GM21619 (cell line): ENCODE results near the gene SHROOM2.
"Not testable (repeated sequence)": the region's sequence is repeated elsewhere in the genome, so short reads cannot be mapped to it uniquely, and the experiment has no call there.

ENCODE experiments used
- ATAC-seq: cut with Tn5 transposase; IDR thresholded peaks from one replicate; pipeline ENCODE4 v1.9.1; 2021; ENCODE audit not compliant: unreplicated experiment

The SHROOM2 gene

GRCh38 chrX:9785944-9786797, at the start of gene SHROOM2:
TSS of gene SHROOM2 (plus strand) at chrX:9786429. CDS start at chrX:9786546, 117 bp downstream.
- ATAC-seq, result no peak

DNA sequence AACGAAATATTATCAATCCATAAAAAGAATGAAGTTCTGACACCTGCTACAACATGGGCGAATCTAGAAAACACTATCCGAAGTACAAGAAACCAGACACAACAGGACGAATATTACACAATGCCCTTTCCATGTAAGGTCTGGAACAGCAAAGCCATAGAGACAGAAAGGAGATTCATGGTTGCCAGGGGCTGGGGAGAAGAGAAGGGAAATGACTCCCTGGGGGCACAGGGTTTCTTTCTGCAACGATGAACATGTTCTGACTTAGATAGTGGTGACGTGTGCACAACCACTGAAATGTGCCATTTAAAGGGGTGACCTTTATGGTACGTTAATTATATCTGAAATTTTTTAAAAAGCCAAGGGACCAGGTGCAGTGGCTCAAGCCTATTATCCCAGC, 48.9 kb upstream of the SHROOM2 start:
- no peak for ATAC-seq

- no peak for ATAC-seq
Observed at GRCh38 chrX:9738151-9738550, 48.1 kb upstream of the SHROOM2 start.

GRCh38 chrX:9739130-9739529, 47.1 kb upstream of the SHROOM2 start:
- ATAC-seq, result no peak

DNA sequence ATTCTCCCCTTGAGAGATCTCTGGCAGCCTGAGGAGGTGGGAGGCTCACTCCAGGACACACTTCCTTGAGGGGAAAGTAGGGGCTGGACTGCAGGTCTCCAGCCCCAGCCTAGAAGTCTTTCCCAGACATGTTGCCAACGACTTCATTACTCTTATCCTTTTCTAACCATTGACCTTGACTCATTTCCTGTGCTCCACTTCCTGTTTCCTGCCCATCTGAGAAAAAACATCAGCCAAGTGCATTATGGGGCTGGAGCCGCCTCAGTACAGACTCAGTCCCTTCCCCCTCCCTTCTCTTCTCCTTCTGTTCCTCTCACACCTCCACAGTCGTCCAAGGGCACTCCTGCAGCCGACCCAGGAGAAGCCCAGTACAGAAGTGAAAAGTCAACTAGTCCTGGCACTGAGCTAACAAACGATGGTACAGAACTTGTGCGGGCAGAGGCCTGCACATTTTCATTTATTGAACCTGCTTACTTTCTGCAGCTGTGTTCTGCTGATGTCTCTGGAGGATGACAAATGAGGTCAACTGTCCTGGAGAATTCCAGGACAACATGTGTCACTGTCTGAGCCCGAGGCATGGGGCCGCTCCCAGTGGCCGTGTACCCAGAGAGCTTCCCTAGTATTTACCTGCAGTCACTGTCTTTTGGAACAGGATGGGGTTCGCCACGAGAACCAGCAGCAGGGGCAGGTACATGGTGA, 40.7 kb upstream of the SHROOM2 start:
- no peak for ATAC-seq

DNA sequence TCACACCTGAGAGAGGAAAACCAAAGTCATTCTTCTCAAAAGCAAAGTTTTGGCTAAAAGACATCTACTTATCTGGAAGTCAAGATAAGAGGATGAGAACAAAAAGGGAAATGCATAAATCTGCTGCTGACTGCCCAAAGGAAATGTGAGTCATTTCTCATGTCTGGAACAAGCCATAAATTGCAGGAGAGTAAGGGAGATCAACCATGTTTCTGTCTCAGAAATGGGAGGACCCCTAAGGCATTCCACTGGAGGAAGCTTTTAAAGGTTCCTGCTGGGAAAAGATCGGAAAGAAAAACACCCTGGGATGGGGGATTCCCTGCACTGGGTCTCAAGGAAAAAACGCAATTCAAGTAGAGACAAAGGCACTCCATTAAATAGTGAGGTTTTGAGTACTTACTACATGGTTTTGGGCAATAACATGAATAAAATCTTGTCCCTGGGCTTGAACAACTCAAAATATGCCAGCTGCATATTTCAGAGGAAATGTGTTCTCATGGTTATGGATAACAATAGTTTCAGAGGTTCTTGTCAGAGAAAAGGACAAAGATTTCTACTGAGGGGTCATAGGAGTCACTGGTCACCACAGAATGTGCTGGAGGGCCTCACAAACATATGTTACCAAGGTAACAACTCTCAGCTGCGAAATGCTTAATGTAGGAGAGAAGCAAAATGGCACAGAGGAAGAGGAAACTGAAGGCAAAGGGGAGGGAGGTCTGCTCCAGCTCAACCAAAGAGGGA, 39.9 kb upstream of the SHROOM2 start:
- ATAC-seq, result no peak

- no peak for ATAC-seq
Observed at GRCh38 chrX:9747644-9748043, 38.6 kb upstream of the SHROOM2 start.

GRCh38 chrX:9749146-9749692, 37.0 kb upstream of the SHROOM2 start:
- ATAC-seq, result no peak

- no peak for ATAC-seq
Observed at GRCh38 chrX:9757366-9757765, 28.9 kb upstream of the SHROOM2 start.

DNA sequence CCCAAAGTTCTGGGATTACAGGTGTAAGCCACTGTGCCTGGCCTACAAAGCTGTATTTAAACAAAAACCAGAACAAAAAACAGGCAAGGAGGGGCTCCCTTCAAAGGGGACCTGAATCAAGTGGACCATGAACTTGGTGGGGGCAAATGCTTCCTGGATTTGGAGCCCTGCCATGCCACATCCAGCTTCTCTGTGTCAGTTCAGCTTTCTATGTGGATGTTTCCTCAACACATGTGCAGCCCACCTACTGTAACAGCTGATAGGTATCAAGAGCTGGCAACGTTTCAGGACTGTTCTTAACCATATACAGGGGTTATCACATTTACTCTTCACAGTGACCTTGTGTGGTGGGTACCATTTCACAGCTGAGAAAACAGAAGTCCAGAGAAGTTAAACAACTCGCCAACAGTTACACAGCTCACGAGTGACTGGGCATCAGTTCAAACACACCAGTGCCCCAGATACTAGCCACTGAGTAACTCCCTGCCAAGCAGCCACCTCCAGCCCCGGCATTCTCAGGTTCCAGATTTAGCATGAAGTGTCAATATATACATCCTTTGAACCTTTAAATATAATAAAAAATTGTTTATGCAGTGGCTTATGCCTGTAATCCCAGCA, 28.1 kb upstream of the SHROOM2 start:
- no peak for ATAC-seq

DNA sequence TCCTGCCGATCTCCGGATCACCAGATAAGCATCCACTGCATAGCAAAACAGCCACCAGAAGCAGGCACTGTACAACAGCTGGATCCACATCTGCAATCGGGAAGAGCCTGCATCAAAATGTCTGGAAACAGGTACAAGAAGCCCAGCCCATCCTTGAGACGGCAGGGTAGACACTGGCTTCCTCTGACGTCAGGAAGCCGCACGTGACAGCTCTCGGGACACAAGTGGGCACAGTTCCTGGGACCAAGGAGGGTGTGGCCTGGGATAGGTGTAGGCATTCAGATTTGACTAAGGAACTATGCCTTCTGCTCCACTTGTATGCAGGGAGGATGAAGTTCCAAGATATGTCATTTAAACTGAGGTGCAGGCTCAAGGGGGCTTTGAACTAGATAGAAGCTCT, 26.9 kb upstream of the SHROOM2 start:
- ATAC-seq, result no peak

DNA sequence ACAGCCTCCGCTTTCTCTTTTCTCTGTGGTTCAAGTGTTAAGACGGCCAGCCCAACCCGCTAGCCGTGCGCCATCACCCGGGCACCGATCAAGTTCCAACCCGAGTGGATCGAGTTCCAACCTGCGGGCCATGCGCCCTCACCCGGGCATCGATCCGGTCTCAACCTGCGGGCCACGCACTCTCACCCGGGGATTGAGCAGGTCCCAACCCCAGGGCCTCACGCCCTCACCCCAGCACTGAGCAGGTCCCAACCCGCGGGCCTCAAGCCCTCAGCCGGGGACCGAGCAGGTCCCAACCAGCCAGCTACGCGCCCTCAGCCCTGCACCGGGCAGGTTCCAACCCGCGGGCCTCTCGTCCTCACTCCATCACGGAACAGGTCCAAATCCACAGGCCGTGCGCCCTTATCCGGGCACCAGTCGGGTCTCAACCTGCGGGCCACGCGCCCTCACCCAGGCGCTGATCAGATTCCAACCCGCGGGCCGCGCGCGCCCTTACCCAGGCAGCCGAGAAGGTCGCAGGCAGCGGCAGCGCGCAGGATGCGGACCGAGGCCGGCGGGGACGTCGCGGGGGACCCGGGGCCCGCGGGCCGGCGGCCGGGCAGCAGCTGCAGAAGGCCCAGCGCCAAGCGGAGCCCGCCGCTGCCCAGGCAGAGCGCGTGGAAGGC, 21.0 kb upstream of the SHROOM2 start:
- ATAC-seq, result no peak

DNA sequence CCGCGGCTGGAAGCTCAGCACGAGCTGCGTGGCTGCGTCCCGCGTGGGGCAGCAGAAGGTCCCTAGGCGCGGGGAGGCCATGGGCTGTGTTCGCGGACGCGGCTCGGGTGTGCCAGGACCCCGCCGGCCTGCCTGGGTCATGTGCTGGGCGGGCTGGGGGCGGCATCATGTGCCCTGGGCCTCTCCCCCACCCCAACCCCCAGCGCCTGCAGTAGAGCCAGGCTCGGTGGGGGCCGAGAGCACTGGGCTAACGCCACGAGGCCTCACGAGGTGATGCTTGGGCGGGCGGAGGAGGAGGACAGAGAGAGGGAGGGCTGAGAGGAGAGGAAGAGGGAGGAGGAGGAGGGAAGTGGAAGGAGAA, 20.5 kb upstream of the SHROOM2 start, which contains the start of gene GPR143:
Gene GPR143 (minus strand): TSS at position 111 of the 361 bp plus-strand sequence. CDS start 30 bp downstream, at position 81.
- no peak for ATAC-seq

GRCh38 chrX:9767375-9767774, 18.9 kb upstream of the SHROOM2 start:
- ATAC-seq, result no peak

- ATAC-seq, result not testable (repeated sequence)
Observed at GRCh38 chrX:9768321-9768839, 17.8 kb upstream of the SHROOM2 start.

DNA sequence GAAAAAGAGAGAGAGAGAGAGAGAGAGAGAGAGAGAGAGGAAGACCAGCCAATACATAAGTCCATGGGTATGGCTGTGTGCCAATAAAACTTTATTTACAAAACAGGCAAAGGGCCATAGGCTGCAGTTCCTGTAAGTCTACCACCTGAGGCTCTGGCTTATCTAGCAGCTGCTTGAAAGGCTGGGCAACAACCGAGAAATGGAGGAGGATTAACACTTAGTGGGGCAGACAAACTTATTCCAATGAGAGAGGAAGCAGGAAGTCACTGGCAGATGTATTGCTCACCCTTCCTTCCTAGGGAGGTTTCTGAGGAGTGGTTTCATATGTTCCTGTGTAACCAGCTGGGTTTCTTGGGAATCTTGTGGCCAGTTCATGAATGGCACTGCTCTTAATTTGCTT, 15.9 kb upstream of the SHROOM2 start:
- ATAC-seq, result no peak

DNA sequence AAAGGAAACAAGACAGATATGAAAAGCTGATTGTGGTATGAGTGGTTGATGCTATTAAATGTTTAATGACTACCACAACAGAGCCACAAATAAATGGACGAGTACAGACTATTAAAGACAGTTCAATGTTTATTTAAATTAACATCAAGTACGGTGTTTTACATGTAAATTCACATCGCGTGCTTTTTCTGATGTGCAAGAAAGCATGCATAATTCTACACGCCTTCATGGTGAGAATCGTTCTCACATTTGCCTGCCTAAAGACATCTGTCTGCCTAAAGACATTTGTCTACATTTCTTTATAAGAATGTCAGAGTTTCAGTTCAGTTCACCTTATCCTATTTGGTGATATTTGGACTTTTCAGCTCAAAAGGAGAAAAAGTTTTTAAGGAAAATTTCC, 13.3 kb upstream of the SHROOM2 start:
- no peak for ATAC-seq

DNA sequence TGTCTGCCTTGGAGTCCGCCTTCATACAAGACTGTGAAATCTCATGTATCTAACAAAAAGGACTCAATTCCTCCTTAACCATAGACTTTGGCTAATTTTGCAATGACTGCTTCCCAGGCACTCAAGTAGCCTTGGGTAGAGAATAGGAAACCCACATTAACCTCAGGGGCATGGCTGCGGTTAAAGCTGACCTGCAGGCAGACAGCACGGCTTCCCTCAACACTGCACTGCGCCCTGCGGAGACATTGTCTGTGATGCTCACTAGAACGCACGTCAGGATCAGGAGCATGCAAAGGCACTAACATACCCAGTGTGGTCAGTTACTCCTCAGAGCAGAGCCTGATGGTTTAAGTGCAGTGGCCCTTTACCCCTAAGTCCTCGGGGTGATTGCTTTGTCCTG, 10.3 kb upstream of the SHROOM2 start:
- no peak for ATAC-seq

- ATAC-seq, result no peak
Observed at GRCh38 chrX:9781941-9782340, 4.3 kb upstream of the SHROOM2 start.

DNA sequence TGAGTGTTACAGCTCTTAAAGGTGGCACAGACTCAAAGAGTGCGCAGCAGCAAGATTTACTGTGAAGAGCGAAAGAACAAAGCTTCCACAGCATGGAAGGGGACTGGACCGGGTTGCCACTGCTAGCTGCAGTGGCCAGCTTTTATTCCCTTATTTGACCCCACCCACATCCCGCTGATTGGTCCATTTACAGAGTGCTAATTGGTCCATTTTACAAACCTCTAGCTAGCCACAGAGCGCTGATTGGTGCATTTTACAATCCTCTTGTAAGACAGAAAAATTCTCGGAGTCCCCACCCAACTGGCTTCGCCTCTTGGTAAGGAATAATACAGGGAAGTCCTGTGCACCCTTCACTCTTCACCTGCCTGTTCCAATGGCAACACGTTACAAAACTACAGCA, 1.9 kb upstream of the SHROOM2 start:
- no peak for ATAC-seq
